Retina (tissue), 1 donor: ENCODE data around the gene COPS6.
A peak's percentile ranks its signal among the peaks of the same experiment; 100 is the strongest.
"Not testable (repeated sequence)": the region's sequence is repeated elsewhere in the genome, so short reads cannot be mapped to it uniquely, and the experiment has no call there.

ENCODE experiments used
- DNase-seq: peaks from one replicate; pipeline ENCODE4 v3.0.0-alpha.2; 2016

COPS6 gene

DNA sequence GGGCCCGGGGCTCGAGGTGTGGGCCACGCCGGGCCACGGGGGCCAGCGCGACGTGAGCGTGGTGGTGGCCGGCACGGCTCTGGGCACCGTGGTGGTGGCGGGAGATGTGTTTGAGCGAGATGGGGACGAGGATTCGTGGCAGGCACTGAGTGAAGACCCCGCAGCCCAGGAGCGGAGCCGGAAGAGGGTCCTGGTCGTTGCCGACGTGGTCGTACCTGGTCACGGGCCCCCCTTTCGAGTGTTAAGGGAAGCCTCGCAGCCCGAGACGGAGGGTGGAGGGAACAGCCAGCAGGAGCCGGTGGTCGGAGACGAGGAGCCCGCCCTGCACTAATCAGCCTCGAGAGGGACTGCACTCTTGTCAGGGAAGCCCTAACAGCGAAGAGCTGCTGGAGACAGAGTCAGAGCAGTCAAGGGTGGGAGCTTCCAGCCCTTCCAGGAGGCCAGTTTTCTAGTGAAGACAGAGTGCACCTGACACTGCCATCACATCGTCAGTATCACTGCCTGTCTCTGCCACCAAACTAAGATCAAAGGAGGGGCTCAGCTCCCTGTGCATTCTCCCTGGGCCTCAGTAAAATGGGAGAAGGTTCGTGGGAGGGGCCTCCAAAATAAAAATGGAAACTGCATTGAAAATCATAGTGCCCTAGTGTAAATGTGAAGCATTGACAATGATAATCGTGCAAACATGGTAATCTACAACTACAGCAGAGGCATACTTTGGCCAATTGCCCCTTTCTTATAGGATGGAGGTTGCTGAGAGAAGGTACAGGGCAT, 39.3 kb downstream of the COPS6 start:
- DNase-seq = peak; percentile 71

DNA sequence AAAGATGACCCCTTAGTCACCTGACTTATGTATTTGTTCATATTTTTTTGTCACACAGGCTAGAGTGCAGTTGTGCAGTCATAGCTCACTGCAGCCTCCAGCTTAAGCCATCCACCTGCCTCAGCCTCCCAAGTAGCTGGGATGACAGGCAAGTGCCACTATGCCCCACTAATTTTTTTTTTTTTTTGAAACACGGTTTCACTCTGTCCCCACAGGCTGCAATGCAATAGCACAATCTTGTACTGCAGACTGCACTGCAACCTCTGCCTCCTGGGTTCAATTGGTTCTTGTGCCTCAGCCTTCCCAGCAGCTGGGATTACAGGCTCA, 39.8 kb downstream of the COPS6 start:
- no peak for DNase-seq

DNA sequence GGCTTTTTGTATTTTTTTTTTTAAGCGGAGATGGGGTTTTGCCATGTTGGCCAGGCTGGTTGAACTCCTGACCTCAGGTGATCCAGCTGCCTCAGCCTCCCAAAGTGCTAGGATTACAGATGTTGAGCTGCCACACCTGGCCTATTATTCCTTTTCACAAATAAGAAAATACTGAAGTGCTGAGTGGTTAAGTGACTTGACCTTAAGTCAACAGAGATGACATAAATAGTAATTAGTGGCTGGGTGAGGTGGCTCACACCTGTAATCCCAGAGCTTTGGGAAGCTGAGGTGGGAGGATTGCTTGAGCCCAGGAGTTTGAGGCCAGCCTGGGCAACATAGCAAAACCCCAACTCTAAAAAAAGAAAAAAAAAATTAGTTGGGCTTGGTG, 41.4 kb downstream of the COPS6 start:
- not testable (repeated sequence) for DNase-seq

DNA sequence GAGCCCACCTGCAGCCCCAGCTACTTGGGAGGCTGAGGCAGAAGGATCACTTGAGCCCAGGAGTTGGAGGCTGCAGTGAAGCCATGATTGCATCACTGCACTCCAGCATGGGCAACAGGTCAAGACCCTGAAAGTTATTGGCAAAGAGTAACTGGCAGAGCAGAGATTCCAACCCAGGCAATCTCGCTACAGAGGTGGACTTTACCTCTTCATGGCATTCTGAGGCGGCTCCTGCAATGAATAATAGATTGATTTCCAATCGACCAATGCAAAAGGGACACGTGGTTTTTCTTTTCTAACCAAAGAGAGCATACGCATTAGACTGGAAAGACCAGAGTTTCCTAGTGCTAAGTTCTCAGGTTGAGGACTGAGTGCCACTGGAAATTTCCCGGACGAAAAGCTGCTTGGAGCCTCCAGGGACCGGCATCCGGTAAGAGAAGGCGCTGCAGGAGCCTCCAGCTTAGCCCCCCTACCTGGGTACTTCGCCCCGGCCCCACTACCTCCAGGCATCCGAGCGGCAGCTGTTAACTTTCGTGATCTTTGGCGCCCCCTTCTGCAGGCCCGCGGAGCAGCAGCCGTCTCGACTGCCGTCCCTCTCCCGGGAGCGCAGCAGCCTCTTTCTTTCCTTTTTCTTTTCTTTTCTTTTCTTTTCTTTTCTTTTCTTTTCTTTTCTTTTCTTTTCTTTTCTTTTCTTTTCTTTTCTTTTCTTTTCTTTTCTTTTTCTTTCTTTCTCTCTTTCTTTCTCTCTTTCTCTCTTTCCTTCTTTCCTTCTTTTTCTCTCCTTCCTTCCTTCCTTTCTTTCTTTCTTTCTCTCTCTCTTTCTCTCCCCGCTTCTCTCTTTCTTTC, 42.1 kb downstream of the COPS6 start:
- peak; percentile 90 for DNase-seq

DNA sequence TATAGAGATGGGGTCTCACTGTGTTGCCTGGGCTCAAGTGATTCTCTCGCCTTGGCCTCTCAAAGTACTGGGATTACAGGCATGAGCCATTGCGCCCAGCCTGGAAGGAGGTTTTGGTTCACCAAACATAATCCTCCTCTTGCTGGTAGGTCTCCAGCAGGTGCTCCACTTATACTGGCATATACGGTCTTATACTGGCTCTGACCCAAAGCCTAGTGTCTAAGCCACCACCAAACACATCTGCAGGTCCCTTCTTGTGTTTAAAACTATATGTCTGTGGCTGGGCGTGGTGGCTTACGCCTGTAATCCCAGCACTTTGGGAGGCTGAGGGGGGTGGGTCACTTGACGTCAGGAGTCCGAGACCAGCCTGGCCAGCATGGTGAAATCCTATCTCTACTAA, 43.4 kb downstream of the COPS6 start:
- no peak for DNase-seq

DNA sequence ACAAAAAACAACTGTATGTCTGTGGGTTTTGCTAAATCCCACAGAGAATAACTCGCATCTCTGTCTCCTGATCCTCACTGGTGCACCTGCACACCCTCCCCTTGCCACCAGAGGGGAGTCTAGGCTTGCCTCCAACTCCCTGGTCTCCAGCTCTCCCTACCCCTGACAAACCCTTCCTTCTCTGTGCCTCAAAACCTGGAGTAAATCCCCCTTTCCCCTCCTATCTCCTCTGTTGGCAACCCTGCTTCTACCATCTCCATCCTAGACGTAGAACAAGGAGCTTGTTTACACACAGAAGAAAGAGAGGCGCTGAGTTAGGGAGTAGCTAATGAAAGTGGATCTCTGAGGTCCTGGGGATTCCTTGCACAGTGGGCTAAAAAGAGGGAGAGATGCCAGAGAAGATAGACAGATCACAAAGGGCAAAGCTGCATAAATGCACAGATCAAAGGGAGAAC, 44.0 kb downstream of the COPS6 start:
- peak; percentile 69 for DNase-seq

DNA sequence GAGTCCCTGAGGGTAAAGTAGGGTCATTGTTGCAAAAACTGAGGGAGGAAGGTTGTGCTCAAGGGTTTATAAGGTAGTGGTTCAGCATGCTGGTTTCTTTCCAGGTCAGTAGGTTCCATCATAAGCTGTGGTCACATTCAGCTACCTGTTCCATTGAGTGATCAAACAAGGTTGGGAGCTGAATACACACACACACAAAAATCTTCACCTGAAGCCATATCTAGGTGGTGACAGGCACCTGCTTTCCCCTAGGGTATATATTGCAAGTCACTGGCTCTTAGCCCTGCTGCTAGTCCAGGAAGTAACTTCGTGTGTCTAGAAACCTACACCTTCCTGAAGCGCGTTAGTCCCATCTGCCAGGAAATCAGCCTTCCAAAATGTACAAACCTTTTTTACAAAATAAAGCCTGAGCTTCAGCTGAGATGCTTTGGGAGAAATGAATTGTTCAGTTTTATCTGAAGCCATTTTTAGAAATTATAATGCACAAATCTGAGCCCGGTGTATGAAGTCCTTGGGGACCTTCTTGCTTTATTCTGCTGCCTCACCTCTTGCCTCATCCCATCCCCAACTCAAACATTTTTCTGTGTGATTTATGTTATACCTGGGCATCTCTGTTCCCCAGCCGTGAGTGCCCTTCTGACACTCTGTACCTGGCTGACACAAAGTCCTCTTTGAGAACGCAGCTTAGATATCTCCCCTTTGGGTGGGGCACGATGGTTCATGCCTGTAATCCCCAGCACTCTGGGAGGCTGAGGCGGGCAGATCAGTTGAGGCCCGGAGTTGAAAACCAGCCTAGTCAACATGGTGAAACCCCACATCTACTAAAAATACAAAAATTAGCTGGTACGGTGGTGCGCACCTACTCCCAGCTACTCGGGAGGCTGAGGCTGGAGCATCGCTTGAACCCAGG, 49.3 kb downstream of the COPS6 start:
- no peak for DNase-seq

DNA sequence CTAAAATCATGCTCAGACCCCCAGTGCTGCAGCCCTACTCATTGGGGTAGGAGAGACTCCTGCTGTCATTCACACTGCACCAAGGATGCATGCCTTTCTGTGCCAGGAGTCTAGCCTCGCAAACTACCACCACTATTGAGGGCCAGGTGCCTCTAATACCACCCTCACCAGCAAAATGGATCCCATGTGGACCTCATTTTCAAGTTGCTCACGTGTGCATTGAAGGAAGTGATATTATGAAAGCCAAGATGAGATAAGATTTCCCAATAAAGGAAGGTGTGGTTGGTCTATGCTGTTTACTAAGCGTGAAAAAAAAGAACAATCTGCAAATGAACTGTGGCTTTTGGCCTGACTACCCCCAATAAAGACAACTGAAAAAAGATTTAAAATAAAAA, 52.8 kb downstream of the COPS6 start:
- no peak for DNase-seq
